ENCODE results near the gene GLI3. TPM values are rescaled to one million over a fixed set of nuclear protein-coding genes. Genes with fewer than 3 reads are reported as not detected.

Gene GLI3
- total RNA-seq, 2 donors from 2014 or later, result 0.34 to 1.1 TPM

DNA sequence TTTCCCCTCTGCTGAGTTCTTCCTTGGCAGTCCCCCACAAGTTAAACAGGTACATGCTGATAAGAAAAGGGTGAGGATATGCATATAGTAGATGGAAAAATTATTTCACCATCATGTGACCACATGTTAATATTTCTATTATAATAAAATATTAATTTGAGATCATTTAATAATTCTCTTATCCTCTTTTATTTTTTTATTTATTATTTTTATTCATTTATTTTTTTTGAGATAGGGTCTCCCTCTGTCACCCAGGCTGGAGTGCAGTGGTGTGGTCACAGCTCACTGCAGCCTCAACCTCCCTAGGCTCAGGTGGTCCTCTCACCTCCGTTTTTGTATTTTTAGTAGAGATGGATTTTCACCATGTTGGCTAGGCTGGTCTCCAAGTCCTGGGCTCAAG is 11.6 kb upstream of the GLI3 start:
- no peaks in the 10 kb centered on the region for H3K4me1 Mint-ChIP-seq
- no peaks in the 10 kb centered on the region for H3K9me3 ChIP-seq (ENCODE audit: control insufficient read depth, low read length, poor library complexity, severe bottlenecking)
- H3K4me3 Mint-ChIP-seq, result no peak overlapping the region
- ATAC-seq (no peak), DNase-seq (no peak)
- no peak overlapping the region for H3K27ac Mint-ChIP-seq
- H3K27me3 Mint-ChIP-seq, result no peaks in the 10 kb centered on the region
- H3K36me3 Mint-ChIP-seq (ENCODE audit: low read depth), result no peaks in the 10 kb centered on the region

DNA sequence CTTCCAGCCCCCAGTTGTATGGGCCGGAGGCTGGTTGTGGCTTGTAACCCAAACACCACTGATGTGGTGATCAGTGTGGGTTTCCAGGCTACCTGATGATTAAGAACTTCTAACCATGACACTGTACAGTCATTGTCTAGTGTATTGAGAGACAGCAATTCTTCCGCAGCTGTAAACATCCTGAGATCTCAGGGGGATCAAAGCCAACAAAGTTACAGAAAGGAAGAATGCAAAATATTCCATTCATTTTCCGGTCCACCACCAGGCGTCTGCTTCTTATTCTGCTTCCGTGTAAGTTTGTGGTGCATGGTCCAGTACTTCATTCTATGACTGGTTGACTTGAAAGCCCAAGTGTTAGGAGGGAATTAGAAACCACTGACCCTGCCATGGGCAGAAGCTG is 10.3 kb upstream of the GLI3 start:
- no peaks in the 10 kb centered on the region for H3K9me3 ChIP-seq (ENCODE audit: control insufficient read depth, low read length, poor library complexity, severe bottlenecking)
- H3K4me3 Mint-ChIP-seq, result no peak overlapping the region
- no peaks in the 10 kb centered on the region for H3K36me3 Mint-ChIP-seq (ENCODE audit: low read depth)
- no peaks in the 10 kb centered on the region for H3K4me1 Mint-ChIP-seq
- DNase-seq (no peak), ATAC-seq (no peak)
- peaks cover 7% of the 10 kb centered on the region for H3K27me3 Mint-ChIP-seq
- no peak overlapping the region for H3K27ac Mint-ChIP-seq

DNA sequence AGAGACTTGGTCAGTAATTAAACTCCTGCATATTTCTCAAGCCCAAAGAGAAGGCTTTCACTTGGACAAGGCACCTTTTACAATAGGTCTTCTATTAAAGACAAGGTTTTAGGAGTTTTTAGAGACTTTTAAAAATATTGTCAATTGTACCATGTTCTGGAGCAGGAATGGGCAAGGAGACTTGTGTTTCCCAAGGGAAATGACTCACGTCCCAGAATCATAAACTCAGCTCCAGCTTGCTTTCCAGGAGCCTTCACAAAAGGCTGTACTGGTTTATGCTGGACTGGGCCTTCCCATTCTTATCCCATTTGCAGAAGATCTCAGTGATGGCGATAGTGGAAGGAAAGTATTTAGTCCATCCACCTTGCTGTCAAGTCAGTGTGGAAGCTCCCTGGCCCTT is 7.8 kb upstream of the GLI3 start:
- DNase-seq (no peak), ATAC-seq (no peak)
- H3K27ac Mint-ChIP-seq, result no peak overlapping the region
- H3K9me3 ChIP-seq (ENCODE audit: control insufficient read depth, low read length, poor library complexity, severe bottlenecking), result no peaks in the 10 kb centered on the region
- no peak overlapping the region for H3K4me3 Mint-ChIP-seq
- H3K27me3 Mint-ChIP-seq, result peaks cover 11% of the 10 kb centered on the region
- no peaks in the 10 kb centered on the region for H3K4me1 Mint-ChIP-seq
- H3K36me3 Mint-ChIP-seq (ENCODE audit: low read depth), result no peaks in the 10 kb centered on the region

DNA sequence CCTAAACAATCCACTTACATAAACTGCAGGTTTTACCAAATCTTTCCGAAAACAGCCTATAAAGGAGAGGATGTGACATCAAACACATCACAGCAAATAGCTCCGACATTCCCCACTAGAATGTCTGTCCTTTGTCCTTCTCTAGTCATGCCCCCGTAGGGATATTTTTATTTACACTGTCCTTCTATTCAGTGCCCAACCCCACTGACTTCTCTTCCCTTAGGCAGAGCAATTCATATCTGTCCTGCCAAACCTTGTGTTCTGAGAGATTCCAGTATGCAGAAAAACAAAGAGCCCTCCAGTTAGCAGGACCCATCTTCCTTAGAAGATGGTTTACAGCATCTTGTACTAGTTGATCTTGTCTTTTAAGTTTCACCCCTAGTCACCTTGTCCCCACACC is 5.4 kb upstream of the GLI3 start:
- H3K27ac Mint-ChIP-seq, result no peak overlapping the region
- no peaks in the 10 kb centered on the region for H3K9me3 ChIP-seq (ENCODE audit: control insufficient read depth, low read length, poor library complexity, severe bottlenecking)
- ATAC-seq (no peak), DNase-seq (no peak)
- peaks cover 30% of the 10 kb centered on the region for H3K27me3 Mint-ChIP-seq
- H3K4me3 Mint-ChIP-seq, result no peak overlapping the region
- peaks cover 5% of the 10 kb centered on the region for H3K36me3 Mint-ChIP-seq (ENCODE audit: low read depth)
- H3K4me1 Mint-ChIP-seq, result peaks cover 5% of the 10 kb centered on the region

DNA sequence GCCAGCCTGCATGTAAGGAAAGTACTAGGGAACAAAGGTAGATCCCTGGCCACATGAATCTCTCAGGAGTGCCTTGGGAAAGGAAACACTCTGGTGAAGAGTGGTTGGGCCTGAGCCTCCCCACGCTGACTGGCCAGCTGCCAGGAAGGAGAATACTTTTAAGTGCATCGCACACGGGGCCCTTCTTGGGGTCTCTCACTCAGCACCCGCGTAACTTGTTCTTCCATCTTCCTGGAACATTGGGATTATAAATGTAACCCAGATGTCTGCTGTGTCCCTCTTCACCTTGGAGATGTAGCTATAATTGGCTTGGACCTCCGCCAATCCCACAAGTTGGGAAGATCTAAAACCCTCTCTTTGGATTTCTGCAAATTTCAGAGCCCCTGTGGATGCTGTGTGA is 4.4 kb upstream of the GLI3 start:
- Mint-ChIP-seq H3K27ac (no peak overlapping the region), H3K4me3 (no peak overlapping the region), H3K36me3 (ENCODE audit: low read depth) (peaks cover 5% of the 10 kb centered on the region), H3K4me1 (peaks cover 5% of the 10 kb centered on the region), H3K27me3 (peaks cover 30% of the 10 kb centered on the region)
- DNase-seq, result no peak
- H3K9me3 ChIP-seq (ENCODE audit: control insufficient read depth, low read length, poor library complexity, severe bottlenecking), result no peaks in the 10 kb centered on the region
- ATAC-seq, result no peak

DNA sequence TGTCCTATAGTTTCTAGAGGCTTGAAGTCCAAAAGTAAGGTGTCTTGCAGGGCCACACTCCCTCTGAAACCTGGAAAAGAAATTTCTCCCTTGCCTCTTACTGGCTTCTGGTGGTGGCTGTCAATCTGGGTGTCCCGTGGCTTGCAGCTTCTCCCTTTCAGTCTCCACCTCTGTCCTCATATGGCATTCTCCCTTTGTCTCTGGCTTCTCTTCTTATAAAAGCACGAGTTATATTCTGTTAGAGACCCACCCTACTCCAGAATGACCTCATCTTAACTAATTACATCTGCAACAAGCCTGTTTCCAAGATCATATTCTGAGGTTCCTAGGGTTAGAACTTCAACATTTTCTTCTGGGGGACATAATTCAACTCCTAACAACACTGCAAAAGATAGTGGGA is 3.4 kb upstream of the GLI3 start:
- Mint-ChIP-seq H3K4me1 (peaks cover 7% of the 10 kb centered on the region), H3K36me3 (ENCODE audit: low read depth) (peaks cover 5% of the 10 kb centered on the region), H3K27ac (no peak overlapping the region), H3K4me3 (no peak overlapping the region), H3K27me3 (peaks cover 38% of the 10 kb centered on the region)
- DNase-seq (no peak), ATAC-seq (no peak)
- H3K9me3 ChIP-seq (ENCODE audit: control insufficient read depth, low read length, poor library complexity, severe bottlenecking), result no peaks in the 10 kb centered on the region

DNA sequence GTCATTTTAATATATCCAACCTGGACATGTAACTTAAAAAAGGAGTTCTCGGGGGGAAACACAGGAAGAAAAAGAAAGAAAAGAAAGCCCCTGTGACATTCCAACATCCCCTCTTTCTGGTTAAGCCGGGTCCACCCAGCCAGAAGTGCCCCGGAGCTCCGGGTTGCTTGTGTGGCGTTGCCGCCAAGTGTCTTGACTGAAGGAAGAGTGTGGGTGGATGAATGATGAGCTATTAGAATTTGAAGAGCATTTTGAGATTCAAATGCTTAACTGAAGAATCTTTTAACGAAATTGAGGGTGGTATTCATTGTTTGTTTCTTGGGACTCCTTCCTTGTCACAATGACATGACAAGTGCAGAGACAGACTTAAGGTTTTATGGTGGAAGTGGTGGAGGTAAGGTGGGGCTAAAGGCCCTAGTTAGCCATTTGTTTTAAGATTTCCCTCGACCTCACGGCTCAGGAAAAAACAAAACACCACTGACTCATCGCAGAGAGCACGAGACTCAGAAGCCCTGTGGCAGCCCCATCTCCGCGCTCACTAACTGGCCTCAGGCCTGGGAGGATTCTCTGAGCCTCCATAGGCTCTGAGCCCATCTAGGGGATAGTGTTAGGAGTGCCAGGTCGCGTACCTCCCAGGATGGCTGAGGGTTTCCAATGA is 1.8 kb upstream of the GLI3 start:
- H3K27me3 Mint-ChIP-seq, result peaks cover 51% of the 10 kb centered on the region
- DNase-seq, result no peak
- H3K9me3 ChIP-seq (ENCODE audit: control insufficient read depth, low read length, poor library complexity, severe bottlenecking), result no peaks in the 10 kb centered on the region
- peak overlapping the region; percentile 19 for H3K27ac Mint-ChIP-seq
- H3K36me3 Mint-ChIP-seq (ENCODE audit: low read depth), result peaks cover 5% of the 10 kb centered on the region
- peak overlapping the region; percentile 88 for H3K4me3 Mint-ChIP-seq
- no peak for ATAC-seq
- H3K4me1 Mint-ChIP-seq, result peaks cover 7% of the 10 kb centered on the region

DNA sequence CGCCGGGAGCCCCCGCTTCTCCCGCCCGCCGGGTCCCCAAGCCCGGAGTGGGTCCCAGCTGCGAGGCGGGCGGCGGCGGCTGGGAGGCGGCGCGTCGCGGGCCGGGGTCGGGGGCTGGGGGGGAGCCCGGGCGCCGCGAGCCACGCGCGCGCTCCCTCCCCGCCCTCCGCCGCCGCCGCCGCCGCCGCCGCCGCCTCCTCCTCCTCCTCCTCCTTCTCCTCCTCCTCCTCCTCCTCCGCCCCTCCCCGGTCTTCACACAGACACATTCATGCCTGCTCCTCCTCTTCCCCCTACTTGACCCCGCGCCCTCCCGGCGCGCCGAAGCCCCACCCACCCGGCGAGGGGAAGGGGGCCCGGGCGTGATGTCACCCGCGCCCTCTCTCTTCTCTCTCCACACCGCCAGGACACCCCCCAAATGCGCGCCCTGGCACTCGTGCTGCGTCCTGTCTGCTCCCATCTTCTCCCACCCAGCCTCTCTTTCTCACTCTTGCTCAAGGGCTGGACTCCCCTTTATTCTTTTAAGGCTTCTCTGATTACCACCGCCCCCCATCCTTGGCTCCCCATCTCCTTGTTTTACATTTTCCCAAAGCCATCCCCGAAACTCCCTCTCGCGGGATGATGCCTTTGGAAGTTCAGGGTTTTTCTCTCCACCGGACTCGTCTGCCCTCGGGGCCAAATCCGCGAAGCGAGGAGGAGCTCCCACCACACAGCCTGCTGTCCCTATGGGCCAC is 967 bp upstream of the GLI3 start:
- DNase-seq (peak in 1 of 3 donors; percentile 18), ATAC-seq (peak; percentile 41)
- Mint-ChIP-seq H3K27ac (peak overlapping the region; percentile 19), H3K4me1 (peaks cover 7% of the 10 kb centered on the region), H3K4me3 (peak overlapping the region; percentile 88), H3K27me3 (peaks cover 57% of the 10 kb centered on the region), H3K36me3 (ENCODE audit: low read depth) (peaks cover 5% of the 10 kb centered on the region)
- no peaks in the 10 kb centered on the region for H3K9me3 ChIP-seq (ENCODE audit: control insufficient read depth, low read length, poor library complexity, severe bottlenecking)

DNA sequence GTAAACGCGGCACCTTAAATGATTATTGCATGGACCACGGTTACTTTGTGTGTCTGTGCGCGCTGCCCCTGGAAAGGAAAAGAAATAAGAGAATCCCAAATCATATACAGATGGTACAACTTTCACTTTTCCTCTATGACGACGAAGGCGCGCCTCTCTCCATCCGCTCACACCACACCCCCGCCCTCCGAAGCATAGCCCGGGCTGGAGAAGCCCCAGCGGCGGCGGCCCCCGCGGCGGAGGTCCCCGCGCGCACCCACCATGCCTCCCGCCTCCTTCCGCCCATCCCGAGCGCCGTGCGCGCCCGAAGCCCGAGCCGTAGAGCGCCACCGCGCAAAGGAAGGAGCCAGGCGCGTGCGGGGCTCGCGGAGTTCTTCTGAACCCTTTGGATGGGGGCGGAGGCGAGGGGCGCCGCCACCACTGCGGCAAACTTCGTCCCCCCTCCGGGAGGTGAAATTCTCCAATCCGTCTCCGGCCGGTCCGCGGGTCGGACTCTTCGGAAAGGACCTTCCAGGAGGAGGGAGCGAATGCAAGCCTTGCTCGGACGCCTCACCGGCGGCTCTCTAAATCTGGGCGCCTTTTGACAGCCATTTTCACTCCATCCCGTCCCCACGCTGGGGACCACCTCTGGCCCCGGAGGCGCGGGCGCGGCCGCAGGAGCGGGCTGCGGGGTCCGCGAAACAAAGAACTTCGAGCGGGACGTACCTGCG is 588 bp downstream of the GLI3 start:
- Mint-ChIP-seq H3K36me3 (ENCODE audit: low read depth) (peaks cover 5% of the 10 kb centered on the region), H3K4me1 (peaks cover 7% of the 10 kb centered on the region), H3K4me3 (peak overlapping the region; percentile 83), H3K27ac (no peak overlapping the region), H3K27me3 (peaks cover 64% of the 10 kb centered on the region)
- peak; percentile 28 for ATAC-seq
- no peak for DNase-seq
- H3K9me3 ChIP-seq (ENCODE audit: control insufficient read depth, low read length, poor library complexity, severe bottlenecking), result no peaks in the 10 kb centered on the region

DNA sequence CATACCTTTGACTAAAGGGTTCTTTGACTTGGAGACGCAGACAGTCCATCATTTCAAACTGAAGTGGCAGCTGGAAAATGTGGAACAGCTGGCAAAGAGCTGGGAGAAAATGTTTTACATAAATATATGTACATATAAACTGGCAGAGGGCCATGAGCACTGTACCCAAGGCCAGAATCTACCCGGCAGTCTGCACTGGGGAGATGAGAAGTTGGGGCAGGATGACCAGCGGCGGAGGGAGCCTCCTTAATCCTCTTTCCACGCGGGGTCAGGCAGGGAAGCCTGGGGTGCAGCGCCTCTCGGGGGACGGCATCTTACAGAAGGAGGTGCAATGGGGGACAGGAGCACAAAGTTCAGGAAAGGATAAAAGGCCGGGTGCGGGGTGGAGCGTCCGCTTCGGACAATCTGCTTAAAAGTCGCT is 1.3 kb downstream of the GLI3 start:
- Mint-ChIP-seq H3K36me3 (ENCODE audit: low read depth) (peaks cover 5% of the 10 kb centered on the region), H3K27ac (no peak overlapping the region), H3K4me1 (peaks cover 7% of the 10 kb centered on the region), H3K27me3 (peaks cover 69% of the 10 kb centered on the region), H3K4me3 (peak overlapping the region; percentile 83)
- no peak for ATAC-seq
- no peak for DNase-seq
- H3K9me3 ChIP-seq (ENCODE audit: control insufficient read depth, low read length, poor library complexity, severe bottlenecking), result no peaks in the 10 kb centered on the region

DNA sequence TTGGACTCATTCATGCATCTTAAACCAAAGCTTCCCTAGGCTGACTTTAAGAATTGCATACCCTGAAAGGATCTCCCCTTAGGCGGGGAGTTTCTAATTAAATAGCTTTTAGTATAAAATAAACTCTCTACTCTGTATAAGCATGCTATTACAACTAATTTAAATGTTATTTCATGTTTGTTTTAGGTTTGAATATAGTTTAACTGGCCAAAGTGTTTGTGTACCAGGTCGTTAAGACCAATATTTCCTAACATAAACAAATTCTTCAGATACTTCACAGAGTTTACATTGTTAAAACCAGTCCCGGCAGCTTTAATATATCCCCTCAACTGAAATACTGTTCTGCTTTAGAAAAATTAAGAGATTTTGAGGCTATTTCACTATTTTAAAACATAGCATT is 2.3 kb downstream of the GLI3 start:
- no peak for ATAC-seq
- H3K4me3 Mint-ChIP-seq, result no peak overlapping the region
- peaks cover 5% of the 10 kb centered on the region for H3K36me3 Mint-ChIP-seq (ENCODE audit: low read depth)
- H3K27ac Mint-ChIP-seq, result no peak overlapping the region
- no peak for DNase-seq
- H3K27me3 Mint-ChIP-seq, result peaks cover 70% of the 10 kb centered on the region
- no peaks in the 10 kb centered on the region for H3K9me3 ChIP-seq (ENCODE audit: control insufficient read depth, low read length, poor library complexity, severe bottlenecking)
- H3K4me1 Mint-ChIP-seq, result peaks cover 7% of the 10 kb centered on the region

DNA sequence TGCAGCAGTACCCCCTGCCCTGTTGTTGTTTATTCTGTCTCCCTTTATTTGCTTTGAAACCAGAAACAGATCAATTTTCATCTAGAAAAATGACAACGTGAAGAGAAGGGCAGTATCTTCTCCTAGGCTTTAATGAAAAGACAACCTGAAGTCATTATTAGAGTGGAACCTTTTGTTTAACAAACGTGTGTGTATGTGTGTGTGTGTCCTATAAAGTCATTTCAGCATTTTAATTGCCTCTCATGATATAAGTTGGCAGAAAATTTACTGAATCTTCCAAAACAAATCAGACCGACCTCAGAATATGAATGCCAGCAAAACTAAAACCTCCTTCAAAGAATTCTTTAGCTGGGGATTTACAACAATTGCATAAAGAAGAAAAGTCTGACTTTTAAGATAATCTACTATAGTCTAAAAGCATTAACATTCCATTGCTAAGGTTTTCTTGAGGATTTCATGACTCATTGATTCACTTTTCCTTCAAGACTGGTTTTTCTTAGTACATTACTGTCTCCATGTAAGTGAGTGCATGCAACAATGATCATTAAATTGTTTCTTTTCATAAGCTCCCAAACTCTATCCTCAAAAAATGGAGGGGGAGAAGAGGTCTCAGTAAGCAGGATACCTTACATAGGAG is 3.2 kb downstream of the GLI3 start:
- peaks cover 68% of the 10 kb centered on the region for H3K27me3 Mint-ChIP-seq
- no peak overlapping the region for H3K4me3 Mint-ChIP-seq
- peaks cover 7% of the 10 kb centered on the region for H3K4me1 Mint-ChIP-seq
- ATAC-seq, result no peak
- H3K36me3 Mint-ChIP-seq (ENCODE audit: low read depth), result peaks cover 5% of the 10 kb centered on the region
- DNase-seq, result no peak
- no peak overlapping the region for H3K27ac Mint-ChIP-seq
- H3K9me3 ChIP-seq (ENCODE audit: control insufficient read depth, low read length, poor library complexity, severe bottlenecking), result no peaks in the 10 kb centered on the region

DNA sequence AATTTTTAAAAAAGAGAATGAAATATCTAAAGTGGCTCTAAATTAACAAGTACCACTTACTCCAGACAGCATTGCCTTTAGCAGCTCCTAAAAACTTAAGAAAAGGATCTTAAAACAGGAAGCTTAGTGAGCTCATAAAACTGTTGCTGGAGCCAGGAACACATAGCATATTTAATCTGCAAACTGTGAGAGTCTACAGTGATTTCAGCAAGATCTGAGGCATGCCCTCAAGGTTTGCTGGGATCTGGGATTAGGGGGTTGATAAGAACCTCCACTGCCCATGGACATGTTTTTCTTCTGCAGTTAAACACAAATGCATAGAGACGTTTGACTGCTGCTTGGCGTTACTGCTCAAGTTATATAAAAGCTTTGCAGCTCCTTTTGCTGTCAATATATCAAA is 3.8 kb downstream of the GLI3 start:
- no peak for DNase-seq
- no peaks in the 10 kb centered on the region for H3K9me3 ChIP-seq (ENCODE audit: control insufficient read depth, low read length, poor library complexity, severe bottlenecking)
- H3K4me1 Mint-ChIP-seq, result peaks cover 4% of the 10 kb centered on the region
- H3K27ac Mint-ChIP-seq, result no peak overlapping the region
- no peak for ATAC-seq
- no peak overlapping the region for H3K4me3 Mint-ChIP-seq
- peaks cover 68% of the 10 kb centered on the region for H3K27me3 Mint-ChIP-seq
- peaks cover 2% of the 10 kb centered on the region for H3K36me3 Mint-ChIP-seq (ENCODE audit: low read depth)
